MM.1S (cell line): ENCODE data around the gene RTN4R.
"Not testable (repeated sequence)": the region's sequence is repeated elsewhere in the genome, so short reads cannot be mapped to it uniquely, and the experiment has no call there.

Experiments
- EZH2 ChIP-seq: fragments of 300-600 bp; sonication (generic); optimal IDR thresholded peaks from 2 replicates; pipeline ENCODE3; 2017; ENCODE audit warnings: low read depth, mild to moderate bottlenecking, antibody characterized with exemption, low read length, mixed read lengths
- EZH2phosphoT487 ChIP-seq: fragments of 300-600 bp; sonication (generic); IDR thresholded peaks from 2 replicates; pipeline ENCODE4 v1.6.1; 2018; ENCODE audit warnings: antibody characterized with exemption, low read length
- TF ChIP-seq, protein P1 (sequence below): fragments of 300-600 bp; sonication (generic); IDR thresholded peaks from 2 replicates; pipeline ENCODE4 v1.5.1; 2016; ENCODE audit warnings: antibody characterized with exemption, low read length, mixed read lengths

GRCh38 chr22:20263404-20264281, 4.5 kb downstream of the RTN4R start:
- TF ChIP-seq, protein P1, sequence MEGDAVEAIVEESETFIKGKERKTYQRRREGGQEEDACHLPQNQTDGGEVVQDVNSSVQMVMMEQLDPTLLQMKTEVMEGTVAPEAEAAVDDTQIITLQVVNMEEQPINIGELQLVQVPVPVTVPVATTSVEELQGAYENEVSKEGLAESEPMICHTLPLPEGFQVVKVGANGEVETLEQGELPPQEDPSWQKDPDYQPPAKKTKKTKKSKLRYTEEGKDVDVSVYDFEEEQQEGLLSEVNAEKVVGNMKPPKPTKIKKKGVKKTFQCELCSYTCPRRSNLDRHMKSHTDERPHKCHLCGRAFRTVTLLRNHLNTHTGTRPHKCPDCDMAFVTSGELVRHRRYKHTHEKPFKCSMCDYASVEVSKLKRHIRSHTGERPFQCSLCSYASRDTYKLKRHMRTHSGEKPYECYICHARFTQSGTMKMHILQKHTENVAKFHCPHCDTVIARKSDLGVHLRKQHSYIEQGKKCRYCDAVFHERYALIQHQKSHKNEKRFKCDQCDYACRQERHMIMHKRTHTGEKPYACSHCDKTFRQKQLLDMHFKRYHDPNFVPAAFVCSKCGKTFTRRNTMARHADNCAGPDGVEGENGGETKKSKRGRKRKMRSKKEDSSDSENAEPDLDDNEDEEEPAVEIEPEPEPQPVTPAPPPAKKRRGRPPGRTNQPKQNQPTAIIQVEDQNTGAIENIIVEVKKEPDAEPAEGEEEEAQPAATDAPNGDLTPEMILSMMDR, result not testable (repeated sequence)
- not testable (repeated sequence) for TF ChIP-seq EZH2, EZH2phosphoT487
